ENCODE data around the gene SNAP29. TPM values are rescaled to one million over a fixed set of nuclear protein-coding genes. Genes with fewer than 3 reads are reported as not detected.

Gene SNAP29
- total and polyA plus RNA-seq, 9 of the 15 experiments (the other 6 are each of a cell fraction or from before 2014, with no cell fraction given), result 19.5 to 250 (median 75.9) TPM

DNA sequence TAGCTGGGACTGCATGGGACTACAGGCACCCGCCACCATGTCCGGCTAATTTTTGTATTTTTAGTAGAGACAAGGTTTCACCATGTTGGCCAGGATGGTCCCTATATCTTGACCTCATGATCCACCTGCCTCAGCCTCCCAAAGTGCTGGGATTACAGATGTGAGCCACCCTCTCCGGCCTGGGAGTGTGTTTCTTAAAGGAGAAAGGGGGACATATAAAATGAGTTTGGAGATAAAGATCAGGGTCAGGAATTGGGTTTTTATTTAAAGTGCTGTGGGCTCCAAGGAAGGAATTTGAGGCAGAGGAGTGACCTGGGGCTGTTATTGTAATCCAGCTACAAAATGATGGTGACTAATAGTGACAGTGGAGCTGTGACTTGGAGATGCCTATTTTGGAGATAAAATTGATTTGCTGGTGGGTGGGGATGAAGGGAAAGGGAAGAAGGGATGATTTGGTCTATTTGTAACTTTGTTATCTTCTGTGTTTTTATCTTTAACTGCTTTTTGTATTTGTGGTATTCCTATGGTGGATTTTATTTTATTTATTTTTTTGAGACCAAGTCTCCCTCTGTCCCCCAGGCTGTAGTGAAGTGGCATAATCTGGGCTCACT is 63.4 kb downstream of the SNAP29 start (continued):
- TF ChIP-seq WHSC1 (IDR thresholded peaks at IDR 0.05; ENCODE audit: low read length), result peak; percentile 19

DNA sequence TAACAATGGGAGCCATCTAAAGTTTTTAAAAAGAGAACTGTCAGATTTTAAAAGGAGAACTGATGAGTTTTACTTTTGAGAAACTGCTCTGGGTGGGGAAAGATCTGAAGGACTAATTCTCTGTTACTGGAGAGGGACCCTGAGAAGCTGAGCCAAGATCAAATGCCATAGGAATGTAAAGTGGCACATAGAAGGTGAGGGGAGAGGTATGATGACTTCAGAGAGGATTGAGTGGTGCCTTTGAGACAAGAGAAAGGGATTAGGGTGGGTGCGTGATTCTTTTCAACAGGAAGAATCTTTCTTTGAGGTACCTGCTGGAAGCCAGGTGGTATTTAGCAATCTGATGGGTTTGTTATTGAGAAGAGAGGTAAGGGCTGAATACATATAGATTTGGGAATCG is 67.4 kb downstream of the SNAP29 start:
- no peak overlapping the region for H3K4me2 ChIP-seq (ENCODE audit: insufficient read depth, low read length)

More for the DNA sequence above, 67.4 kb downstream of the SNAP29 start:
- H3K27ac ChIP-seq (ENCODE audit: extremely low read depth, low read depth, low read length), result peak overlapping the region; percentile 2; the same call in 1 of the 3 replicates
- peaks cover 76% of the 10 kb centered on the region for H3K36me3 ChIP-seq (ENCODE audit: control insufficient read depth, insufficient read depth, low read length)
- CTCF ChIA-PET (ENCODE audit: low intra/inter-chr PET ratio), result interaction anchor here (0.6 kb wide), 1 partner anchor 13 kb away, joined by 3 read pairs; no protein-coding TSS in a partner anchor
- in situ Hi-C loops (cut with MboI) (no loop called here), intact Hi-C loops (cut with micrococcal nuclease) (no loop called here)
- DNase-seq (ENCODE audit: extremely low read depth in 1 of 4, low spot score in 3 of 4) (peak in 1 of 4 experiments; percentile 38), FAIRE-seq (no peak), ATAC-seq (no peak)
- TF ChIP-seq, protein P1, sequence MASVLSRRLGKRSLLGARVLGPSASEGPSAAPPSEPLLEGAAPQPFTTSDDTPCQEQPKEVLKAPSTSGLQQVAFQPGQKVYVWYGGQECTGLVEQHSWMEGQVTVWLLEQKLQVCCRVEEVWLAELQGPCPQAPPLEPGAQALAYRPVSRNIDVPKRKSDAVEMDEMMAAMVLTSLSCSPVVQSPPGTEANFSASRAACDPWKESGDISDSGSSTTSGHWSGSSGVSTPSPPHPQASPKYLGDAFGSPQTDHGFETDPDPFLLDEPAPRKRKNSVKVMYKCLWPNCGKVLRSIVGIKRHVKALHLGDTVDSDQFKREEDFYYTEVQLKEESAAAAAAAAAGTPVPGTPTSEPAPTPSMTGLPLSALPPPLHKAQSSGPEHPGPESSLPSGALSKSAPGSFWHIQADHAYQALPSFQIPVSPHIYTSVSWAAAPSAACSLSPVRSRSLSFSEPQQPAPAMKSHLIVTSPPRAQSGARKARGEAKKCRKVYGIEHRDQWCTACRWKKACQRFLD (CRISPR knock-in tag; IDR thresholded peaks at IDR 0.05), result no peak
- TF ChIP-seq SPI1 (IDR thresholded peaks at IDR 0.05; ENCODE audit: borderline replicate concordance, low read depth, low read length), result peak; percentile 10; the same call in 1 of the 2 replicates
- TF ChIP-seq ZNF431 (CRISPR knock-in tag; IDR thresholded peaks at IDR 0.05), result 0 out of 2 replicates have a peak, but pooled peaks have one; percentile 32
- no peak for TF ChIP-seq TRIM24 (IDR thresholded peaks at IDR 0.05)
- TF ChIP-seq ZKSCAN1 (IDR thresholded peaks at IDR 0.05; ENCODE audit: low read depth, low read length), result no peak
- TF ChIP-seq POLR2B (IDR thresholded peaks at IDR 0.05; ENCODE audit: low read depth, partially characterized antibody), result no peak
- 0 out of 2 replicates have a peak, but pooled peaks have one; percentile 20 for TF ChIP-seq POLR2AphosphoS2 (IDR thresholded peaks at IDR 0.05; ENCODE audit: low read length)
- no peak for TF ChIP-seq ZNF282 (CRISPR knock-in tag; IDR thresholded peaks at IDR 0.05)
- H4K20me1 ChIP-seq (replicated peaks; ENCODE audit: control insufficient read depth, insufficient read depth, low read length), result peaks cover 81% of the 10 kb centered on the region
- no peak overlapping the region for H2AFZ ChIP-seq (ENCODE audit: low read depth, low read length)
- peaks cover 100% of the 10 kb centered on the region for H3K79me2 ChIP-seq (ENCODE audit: control insufficient read depth, insufficient read depth, low read length)
- POLR2A ChIA-PET, result interaction anchor here (1.8 to 64.4 kb wide), 6 partner anchors 8 to 76 kb away, joined by 5 to 1556 read pairs (median 11); partner anchors contain the start of genes AIFM3, CRKL, LZTR1 and THAP7
- H3K9me1 ChIP-seq (ENCODE audit: control insufficient read depth, insufficient read depth, low read length), result peaks cover 8% of the 10 kb centered on the region
- no peak overlapping the region for H3K9ac ChIP-seq (ENCODE audit: insufficient read depth in 1 of 2, low read depth in 2 of 2, low read length in 2 of 2)
- H3K4me3 ChIP-seq, result no peak overlapping the region
- 91% methylated on average over 2 of the region's 2 CpGs for WGBS (ENCODE audit: insufficient coverage, low coverage, missing lambda C conversion rate)
- BruUV-seq (replicated peaks), result no TSS peak
- H3K9me3 ChIP-seq (replicated peaks; ENCODE audit: control insufficient read depth, insufficient read depth, low read depth, low read length), result no peaks in the 10 kb centered on the region
- no peaks in the 10 kb centered on the region for H3K27me3 ChIP-seq (ENCODE audit: control insufficient read depth in 2 of 2, insufficient read depth in 2 of 2, low read length in 2 of 2)
- H3K4me1 ChIP-seq (replicated peaks in 1 of 2; ENCODE audit: control insufficient read depth in 2 of 2, insufficient read depth in 2 of 2, low read length in 2 of 2), result peaks cover 36 to 38% of the 10 kb centered on the region in 2 experiments
